Superior temporal gyrus (tissue), 1 donor: ENCODE measurements around the gene SHROOM2.

ENCODE experiments used
- DNase-seq: peaks from one replicate; pipeline ENCODE4 v3.0.0-alpha.2; 2016; ENCODE audit errors: extremely low spot score

Gene SHROOM2

GRCh38 chrX:9943420-9943819, 157.2 kb downstream of the SHROOM2 start:
- no peak for DNase-seq

- no peak for DNase-seq
Observed at GRCh38 chrX:9947131-9947794, 161.0 kb downstream of the SHROOM2 start.

- DNase-seq: no peak
Observed at GRCh38 chrX:9948406-9948805, 162.2 kb downstream of the SHROOM2 start.

- DNase-seq: no peak
Observed at GRCh38 chrX:9952300-9952699, 166.1 kb downstream of the SHROOM2 start.

- DNase-seq: no peak
Observed at GRCh38 chrX:9953396-9953795, 167.2 kb downstream of the SHROOM2 start.

- DNase-seq: no peak
Observed at GRCh38 chrX:9955506-9955905, 169.3 kb downstream of the SHROOM2 start.

GRCh38 chrX:9957743-9958142, 171.5 kb downstream of the SHROOM2 start:
- no peak for DNase-seq

GRCh38 chrX:9958183-9958582, 172.0 kb downstream of the SHROOM2 start:
- DNase-seq: no peak

- DNase-seq: no peak
Observed at GRCh38 chrX:9961750-9962149, 175.5 kb downstream of the SHROOM2 start.

- DNase-seq: no peak
Observed at GRCh38 chrX:9966775-9967408, 180.7 kb downstream of the SHROOM2 start, which contains the start of gene CLDN34. Gene CLDN34, plus strand, starts transcription at chrX:9967358. Its CDS starts 0 bp downstream, at chrX:9967358.

GRCh38 chrX:9977635-9978034, 191.4 kb downstream of the SHROOM2 start:
- no peak for DNase-seq

GRCh38 chrX:9980401-9980800, 194.2 kb downstream of the SHROOM2 start:
- no peak for DNase-seq

GRCh38 chrX:9980927-9981326, 194.7 kb downstream of the SHROOM2 start:
- DNase-seq: no peak

- no peak for DNase-seq
Observed at GRCh38 chrX:9983441-9983840, 197.2 kb downstream of the SHROOM2 start.

GRCh38 chrX:9983846-9984245, 197.6 kb downstream of the SHROOM2 start:
- DNase-seq: no peak

- no peak for DNase-seq
Observed at GRCh38 chrX:9988762-9989161, 202.5 kb downstream of the SHROOM2 start.

GRCh38 chrX:9992061-9992460, 205.8 kb downstream of the SHROOM2 start:
- no peak for DNase-seq

- DNase-seq: no peak
Observed at GRCh38 chrX:9992724-9993123, 206.5 kb downstream of the SHROOM2 start.

GRCh38 chrX:9995855-9996339, 209.7 kb downstream of the SHROOM2 start:
- DNase-seq: peak; percentile 88

- DNase-seq: no peak
Observed at GRCh38 chrX:9997041-9997440, 210.8 kb downstream of the SHROOM2 start.

- DNase-seq: no peak
Observed at GRCh38 chrX:9997524-9997923, 211.3 kb downstream of the SHROOM2 start.
